Neural cell (in vitro differentiated cells): ENCODE measurements around the gene KCND2. TPM values are rescaled to one million over a fixed set of nuclear protein-coding genes. Genes with fewer than 3 reads are reported as not detected.

Experiments used
- H2AFZ ChIP-seq: fragments of 200-600, 300-800 bp; sonication (generic), shearing (Covaris generic); 2 replicates; pipeline ENCODE4 v1.6.0; 2014; ENCODE audit warnings: low read depth, mild to moderate bottlenecking, antibody characterized with exemption, low read length, moderate library complexity
- H3F3A ChIP-seq: fragments of 200-600 bp; shearing (Covaris generic); 2 replicates; pipeline ENCODE4 v1.6.1; 2016; ENCODE audit warnings: mild to moderate bottlenecking, moderate library complexity, mixed read lengths, antibody characterized with exemption, low read length; ENCODE audit not compliant: insufficient read depth, poor library complexity, severe bottlenecking
- H3K27ac ChIP-seq: fragments of 200-600, 300-800 bp; sonication (generic), shearing (Covaris generic); 2 replicates; pipeline ENCODE4 v1.5.1; 2014; ENCODE audit warnings: mild to moderate bottlenecking, low read length, moderate library complexity
- H3K27me3 ChIP-seq: fragments of 300-800, 200-600 bp; sonication (generic), shearing (Covaris generic); 2 replicates; pipeline ENCODE4 v1.6.0; 2014; ENCODE audit warnings: mild to moderate bottlenecking, low read depth, low read length, moderate library complexity; ENCODE audit not compliant: insufficient read depth
- H3K36me3 ChIP-seq: fragments of 300-800, 200-600 bp; sonication (generic), shearing (Covaris generic); 2 replicates; pipeline ENCODE4 v1.5.1; 2014; ENCODE audit warnings: mild to moderate bottlenecking, antibody characterized with exemption, low read length, moderate library complexity; ENCODE audit not compliant: insufficient read depth
- H3K4me2 ChIP-seq: fragments of 300-800, 200-600 bp; sonication (generic), shearing (Covaris generic); 2 replicates; pipeline ENCODE4 v1.6.0; 2014; ENCODE audit warnings: mild to moderate bottlenecking, low read length
- H3K4me3 ChIP-seq: fragments of 300-800, 200-600 bp; sonication (generic), shearing (Covaris generic); 2 replicates; pipeline ENCODE4 v1.5.1; 2014; ENCODE audit warnings: mild to moderate bottlenecking, low read length, moderate library complexity
- H3K79me2 ChIP-seq: fragments of 200-600 bp; shearing (Covaris generic); replicated peaks from 2 replicates; pipeline ENCODE4 v1.6.0; 2014; ENCODE audit warnings: mild to moderate bottlenecking, low read length, moderate library complexity; ENCODE audit not compliant: insufficient read depth
- H3K9ac ChIP-seq: fragments of 300-800, 200-600 bp; sonication (generic), shearing (Covaris generic); 2 replicates; pipeline ENCODE4 v1.6.1; 2016; ENCODE audit warnings: mild to moderate bottlenecking, low read length, mixed read lengths
- H3K9me2 ChIP-seq: fragments of 200-600 bp; shearing (Covaris generic); 2 replicates; pipeline ENCODE4 v1.6.1; 2016; ENCODE audit warnings: mild to moderate bottlenecking, low read length, mixed read lengths; ENCODE audit not compliant: insufficient read depth
- H3K9me3 ChIP-seq: fragments of 200-600, 300-800 bp; sonication (generic), shearing (Covaris generic); 2 replicates; pipeline ENCODE4 v1.6.1; 2016; ENCODE audit warnings: mild to moderate bottlenecking, mixed run types, low read length, moderate library complexity, mixed read lengths
- H4K20me1 ChIP-seq: fragments of 200-600 bp; shearing (Covaris generic); 2 replicates; pipeline ENCODE4 v1.6.1; 2016; ENCODE audit warnings: mild to moderate bottlenecking, mixed run types; ENCODE audit not compliant: insufficient read depth
- CTCF ChIP-seq: fragments of 450-650 bp; IDR thresholded peaks from 2 replicates; pipeline ENCODE4 v1.5.1; 2014; ENCODE audit warnings: antibody characterized with exemption, mild to moderate bottlenecking, moderate library complexity; ENCODE audit not compliant: poor library complexity, severe bottlenecking
- EP300 ChIP-seq: fragments of 450-650 bp; conservative IDR thresholded peaks from 2 replicates; pipeline ENCODE4 v1.6.1; 2014; ENCODE audit warnings: antibody characterized with exemption, mild to moderate bottlenecking, moderate library complexity; ENCODE audit not compliant: poor library complexity, severe bottlenecking
- EZH2 ChIP-seq: fragments of 200-600, 300-800 bp; shearing (Covaris generic), sonication (generic); IDR thresholded peaks from 2 replicates; pipeline ENCODE4 v1.6.1; 2014; ENCODE audit warnings: antibody characterized with exemption, low read length, borderline replicate concordance, mild to moderate bottlenecking; ENCODE audit not compliant: insufficient read depth, poor library complexity, severe bottlenecking
- MXI1 ChIP-seq: fragments of 450-650 bp; conservative IDR thresholded peaks from 2 replicates; pipeline ENCODE4 v1.6.1; 2014; ENCODE audit warnings: antibody characterized with exemption, mild to moderate bottlenecking; ENCODE audit not compliant: poor library complexity, severe bottlenecking
- POLR2AphosphoS5 ChIP-seq: IDR thresholded peaks from 2 replicates; pipeline ENCODE4 v1.6.1; 2012
- RAD21 ChIP-seq: fragments of 450-650 bp; conservative IDR thresholded peaks from 2 replicates; pipeline ENCODE4 v1.6.1; 2014; ENCODE audit warnings: antibody characterized with exemption, mild to moderate bottlenecking, moderate library complexity
- REST ChIP-seq: IDR thresholded peaks from 2 replicates; pipeline ENCODE4 v1.6.1; 2012; ENCODE audit warnings: borderline replicate concordance
- SMC3 ChIP-seq: fragments of 450-650 bp; conservative IDR thresholded peaks from 2 replicates; pipeline ENCODE4 v1.6.1; 2014; ENCODE audit warnings: antibody characterized with exemption, mild to moderate bottlenecking, moderate library complexity; ENCODE audit not compliant: poor library complexity
- TAF1 ChIP-seq: IDR thresholded peaks from 2 replicates; pipeline ENCODE4 v1.6.1; 2012; ENCODE audit warnings: low read depth
- polyA plus RNA-seq: library from polyadenylated mRNA; depleted of rRNA; stranded (reverse); fragments of >200 nt; gene quantifications from 2 replicates; pipeline ENCODE4 v1.2.3, GENCODE V29; 2014

KCND2 gene
- polyA plus RNA-seq, 1 donor from 2014 or later, result 11.0 TPM

- no peak overlapping the region for H3K4me3 ChIP-seq
- H3K9ac ChIP-seq, result no peak overlapping the region
- H3K27ac ChIP-seq, result no peak overlapping the region
- no peak overlapping the region for H2AFZ ChIP-seq
- no peaks in the 10 kb centered on the region for H3K36me3 ChIP-seq
- no peaks in the 10 kb centered on the region for H3K9me2 ChIP-seq
- H3F3A ChIP-seq, result no peaks in the 10 kb centered on the region
- no peaks in the 10 kb centered on the region for H3K27me3 ChIP-seq
- no peaks in the 10 kb centered on the region for H3K9me3 ChIP-seq
- no peaks in the 10 kb centered on the region for H3K79me2 ChIP-seq
- no peak for TF ChIP-seq RAD21
- no peak for TF ChIP-seq REST
- no peak for TF ChIP-seq EP300
- TF ChIP-seq SMC3, result no peak
- no peak for TF ChIP-seq CTCF
- TF ChIP-seq TAF1, result no peak
- TF ChIP-seq EZH2, result no peak
- no peak for TF ChIP-seq MXI1
- no peak for TF ChIP-seq POLR2AphosphoS5
- no peak overlapping the region for H3K4me2 ChIP-seq
- no peaks in the 10 kb centered on the region for H4K20me1 ChIP-seq
Observed at GRCh38 chr7:120395526-120396019, 122.6 kb downstream of the KCND2 start.

- no peak overlapping the region for H2AFZ ChIP-seq
- no peak overlapping the region for H3K4me2 ChIP-seq
- TF ChIP-seq POLR2AphosphoS5, result no peak
- TF ChIP-seq CTCF, result no peak
- no peak for TF ChIP-seq SMC3
- no peak for TF ChIP-seq RAD21
- no peak for TF ChIP-seq EZH2
- no peak for TF ChIP-seq REST
- TF ChIP-seq EP300, result no peak
- no peak for TF ChIP-seq MXI1
- no peak for TF ChIP-seq TAF1
- H3K9me2 ChIP-seq, result no peaks in the 10 kb centered on the region
- no peaks in the 10 kb centered on the region for H3K27me3 ChIP-seq
- H3K4me3 ChIP-seq, result no peak overlapping the region
- no peaks in the 10 kb centered on the region for H3K9me3 ChIP-seq
- H4K20me1 ChIP-seq, result no peaks in the 10 kb centered on the region
- no peaks in the 10 kb centered on the region for H3K79me2 ChIP-seq
- H3F3A ChIP-seq, result no peaks in the 10 kb centered on the region
- no peak overlapping the region for H3K27ac ChIP-seq
- no peak overlapping the region for H3K9ac ChIP-seq
- H3K36me3 ChIP-seq, result no peaks in the 10 kb centered on the region
Observed at GRCh38 chr7:120398284-120399000, 125.5 kb downstream of the KCND2 start.
